ENCODE results near the gene RIMS3.

- TF ChIP-seq CTCF (IDR thresholded peaks at IDR 0.05) (no peak), EZH2 (IDR thresholded peaks at IDR 0.05) (no peak), EZH2phosphoT487 (IDR thresholded peaks at IDR 0.05) (no peak)
Measured at GRCh38 chr1:40694353-40694874, 28.9 kb upstream of the RIMS3 start.
